ENCODE measurements around the gene TEKT2.

TEKT2 gene

DNA sequence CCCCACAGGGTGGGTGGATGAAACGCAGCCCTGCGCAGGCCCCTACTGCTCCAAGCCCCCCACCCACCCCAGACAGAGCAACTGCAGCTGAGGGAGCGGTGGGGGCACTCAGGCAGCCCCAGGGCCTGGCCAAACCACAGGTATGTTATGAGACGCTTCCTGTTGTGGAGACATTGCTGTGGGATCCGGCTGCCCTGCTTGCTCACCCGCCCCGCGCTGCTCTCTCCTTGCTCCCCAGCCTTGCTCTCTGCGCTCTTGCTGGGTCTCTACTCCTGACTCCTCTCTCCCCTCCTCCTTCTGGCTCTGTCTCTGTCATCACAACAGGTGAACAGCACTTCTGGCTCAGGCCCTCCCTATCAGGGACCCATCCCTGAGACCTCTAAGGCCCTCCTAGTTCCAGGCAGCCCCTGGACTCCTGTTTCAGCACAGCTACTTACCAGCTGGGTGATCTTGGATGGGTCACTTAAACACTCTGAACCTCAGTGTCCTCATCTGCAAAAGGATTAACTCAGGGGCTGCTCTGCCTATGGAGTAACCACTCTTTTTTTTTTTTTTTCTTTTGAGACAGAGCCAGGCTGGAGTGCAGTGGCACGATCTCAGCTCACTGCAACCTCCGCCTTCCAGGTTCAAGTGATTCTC lies 25.3 kb downstream of the TEKT2 start:
- DNase-seq = peak; percentile 46

DNA sequence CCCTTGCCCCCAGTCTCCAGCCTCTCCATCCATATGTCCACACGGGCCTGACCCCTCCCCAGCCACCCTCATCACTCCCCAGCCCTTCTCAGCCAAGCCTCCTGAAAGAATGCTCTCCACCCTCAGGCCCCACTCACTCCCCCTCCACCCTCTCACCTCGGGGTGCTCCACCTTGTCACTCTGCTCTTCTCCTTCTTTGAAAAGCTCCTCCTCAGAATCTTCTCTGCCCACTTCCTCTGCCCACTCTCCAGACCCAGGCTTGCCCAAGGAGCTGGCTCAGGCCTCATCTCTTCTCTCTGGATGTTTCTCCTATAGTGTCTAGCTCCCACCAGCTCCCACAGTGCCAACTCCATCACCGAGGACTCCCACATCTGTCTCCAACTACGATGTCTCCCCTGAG lies 27.3 kb downstream of the TEKT2 start:
- no peak for DNase-seq

DNA sequence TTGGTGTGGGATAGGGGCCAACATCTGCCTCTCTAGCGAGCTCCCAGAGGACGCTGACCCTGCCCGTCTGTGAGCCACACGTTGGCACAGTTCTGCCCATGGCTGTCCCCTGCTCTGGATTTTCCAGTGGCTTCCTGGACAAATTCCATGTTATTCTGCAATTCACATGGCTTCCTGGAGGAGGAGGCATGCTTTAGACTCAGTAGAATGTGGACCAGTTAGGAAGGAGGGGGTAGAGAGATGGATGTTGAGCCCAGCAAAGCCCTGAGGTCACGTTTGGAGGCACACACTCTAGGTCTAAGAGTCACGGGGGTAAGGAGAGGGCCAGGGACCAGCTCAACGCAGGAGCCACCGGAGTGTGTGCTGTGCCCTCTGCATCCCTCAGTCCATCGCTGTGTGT lies 28.9 kb downstream of the TEKT2 start:
- DNase-seq = no peak

DNA sequence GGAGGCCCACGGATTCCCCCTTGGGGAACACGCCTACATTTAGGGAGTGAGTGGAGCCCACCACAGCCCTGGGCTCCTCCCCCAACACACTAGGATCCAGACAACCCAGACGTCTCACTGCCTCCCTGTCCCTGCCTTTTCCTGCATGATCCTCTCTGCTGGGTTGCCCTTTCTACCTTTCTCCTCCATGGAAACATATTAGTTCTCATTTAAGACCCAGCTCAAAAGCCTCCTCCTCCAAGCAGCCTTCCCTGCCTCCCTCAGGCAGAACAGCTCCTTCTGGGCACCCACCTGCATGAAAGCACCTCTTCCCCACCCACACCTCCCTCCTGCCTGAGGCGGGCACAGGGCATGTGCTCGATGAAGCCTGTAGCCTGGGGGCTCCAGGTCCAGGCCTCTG lies 30.5 kb downstream of the TEKT2 start:
- DNase-seq = no peak

DNA sequence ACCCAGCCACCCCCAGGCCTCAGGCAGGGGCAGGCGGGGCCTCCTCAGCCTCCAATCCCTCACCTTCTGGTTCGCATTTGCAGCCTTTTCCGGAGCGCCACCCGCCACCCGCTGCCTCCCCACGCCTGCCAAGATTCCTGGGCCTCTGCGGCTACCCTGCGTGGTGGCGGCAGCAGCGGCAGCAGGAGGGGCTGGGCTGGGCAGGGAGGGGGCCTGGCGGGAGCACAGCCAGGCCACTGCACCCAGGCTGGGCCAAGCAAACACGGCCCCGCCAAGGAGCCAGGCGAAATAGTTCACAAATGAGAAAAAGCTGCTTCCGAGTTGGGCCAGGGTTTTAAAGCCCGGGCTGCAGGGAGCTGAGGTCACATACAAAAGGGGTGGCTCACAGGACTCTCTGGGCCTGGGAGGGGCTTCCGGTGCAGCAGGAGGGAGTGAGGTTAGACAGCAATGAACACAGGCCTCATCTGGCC lies 31.3 kb downstream of the TEKT2 start:
- no peak for DNase-seq

DNA sequence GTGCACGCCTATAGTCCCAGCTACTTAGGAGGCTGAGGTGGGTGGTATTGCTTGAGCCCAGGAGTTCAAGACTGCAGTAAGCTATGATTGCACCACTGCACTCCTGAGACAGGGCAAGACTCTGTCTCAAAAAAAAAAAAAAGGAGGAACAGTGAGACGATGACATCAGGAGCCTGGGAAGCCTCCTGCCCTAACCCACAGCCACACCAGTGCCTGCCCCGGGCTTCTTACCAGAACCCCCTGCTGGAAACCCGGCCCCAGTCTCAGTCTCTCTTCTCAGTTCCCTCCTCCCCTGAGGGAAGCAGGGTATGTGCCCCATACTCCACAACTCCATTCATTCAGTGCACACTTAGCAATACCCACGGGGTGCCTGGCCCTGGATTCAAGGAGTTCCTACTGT lies 32.0 kb downstream of the TEKT2 start:
- DNase-seq = no peak

DNA sequence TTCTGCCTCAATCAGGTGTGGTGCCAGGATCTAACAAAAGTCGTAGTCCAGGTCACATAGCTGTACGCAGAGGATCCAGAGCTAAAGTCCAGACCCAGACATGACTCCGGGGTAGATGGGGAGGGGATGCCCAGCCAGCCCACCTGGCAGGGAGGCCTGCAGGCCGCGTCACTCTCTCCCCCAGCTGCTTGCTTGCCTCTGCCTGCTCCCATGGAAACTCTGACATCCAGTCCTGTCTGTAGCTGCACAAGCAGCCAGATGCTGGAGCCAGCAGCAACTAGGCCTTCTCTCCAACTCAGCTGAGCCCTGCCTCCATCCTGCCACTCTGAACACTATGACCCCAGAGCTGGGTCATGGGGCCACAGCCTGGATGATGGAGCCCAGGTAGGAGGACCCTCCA lies 33.0 kb downstream of the TEKT2 start:
- DNase-seq = no peak

DNA sequence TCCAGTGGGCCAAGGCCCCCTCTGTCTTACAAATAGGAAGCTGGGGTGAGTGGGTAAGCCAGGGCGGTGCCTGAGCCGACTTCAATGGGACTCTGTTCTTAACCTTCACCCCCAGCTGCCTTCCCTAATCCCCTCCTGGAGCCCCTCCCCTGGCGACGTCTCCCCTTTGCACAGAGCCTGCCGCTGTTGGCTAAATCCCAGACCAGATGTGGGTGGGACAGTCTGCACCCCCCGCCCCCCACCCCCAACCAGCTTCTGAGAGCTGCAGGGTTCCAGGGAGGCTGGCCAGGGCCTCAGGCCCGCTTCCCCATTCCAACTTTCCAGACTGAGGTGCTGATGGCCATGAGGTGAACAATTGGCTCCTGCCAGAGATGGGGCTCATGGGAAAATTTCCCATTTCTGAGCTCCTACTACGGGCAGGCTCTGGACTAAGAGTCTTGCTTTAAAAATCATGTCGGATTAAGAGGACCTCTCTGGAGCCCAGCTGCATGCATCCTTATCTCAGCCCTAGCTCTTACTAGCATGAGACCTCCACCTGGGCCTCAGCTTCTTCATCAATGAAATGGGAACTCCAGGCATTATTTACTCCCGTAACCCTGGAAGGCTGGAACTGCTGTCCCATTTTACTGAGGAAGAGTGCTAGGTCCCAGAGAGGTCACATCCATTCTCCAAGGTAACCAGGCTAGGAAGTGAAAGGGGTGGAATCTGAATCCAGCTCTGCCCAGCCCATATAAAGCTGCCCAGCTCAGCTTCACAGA lies 34.7 kb downstream of the TEKT2 start:
- no peak for DNase-seq

DNA sequence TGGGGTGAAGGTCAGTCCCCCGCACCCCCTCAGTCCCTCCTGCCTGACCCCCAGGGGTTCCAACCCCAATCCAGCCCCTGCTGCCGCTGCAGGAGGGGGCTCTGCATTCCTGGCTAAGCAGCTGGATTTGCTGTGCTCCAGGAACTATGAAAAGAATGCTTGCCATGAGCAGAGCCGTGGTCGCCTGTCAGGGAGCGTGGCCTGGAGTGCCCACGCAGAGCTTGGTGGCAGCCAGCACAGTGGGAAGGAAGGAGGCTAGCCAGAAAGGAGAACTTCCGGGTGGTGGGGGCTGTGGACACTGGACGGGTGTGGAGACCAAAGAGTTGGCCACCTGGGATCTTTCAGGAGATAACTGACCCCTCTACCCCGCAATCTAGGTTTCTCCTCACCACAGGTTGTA lies 35.6 kb downstream of the TEKT2 start:
- no peak for DNase-seq

DNA sequence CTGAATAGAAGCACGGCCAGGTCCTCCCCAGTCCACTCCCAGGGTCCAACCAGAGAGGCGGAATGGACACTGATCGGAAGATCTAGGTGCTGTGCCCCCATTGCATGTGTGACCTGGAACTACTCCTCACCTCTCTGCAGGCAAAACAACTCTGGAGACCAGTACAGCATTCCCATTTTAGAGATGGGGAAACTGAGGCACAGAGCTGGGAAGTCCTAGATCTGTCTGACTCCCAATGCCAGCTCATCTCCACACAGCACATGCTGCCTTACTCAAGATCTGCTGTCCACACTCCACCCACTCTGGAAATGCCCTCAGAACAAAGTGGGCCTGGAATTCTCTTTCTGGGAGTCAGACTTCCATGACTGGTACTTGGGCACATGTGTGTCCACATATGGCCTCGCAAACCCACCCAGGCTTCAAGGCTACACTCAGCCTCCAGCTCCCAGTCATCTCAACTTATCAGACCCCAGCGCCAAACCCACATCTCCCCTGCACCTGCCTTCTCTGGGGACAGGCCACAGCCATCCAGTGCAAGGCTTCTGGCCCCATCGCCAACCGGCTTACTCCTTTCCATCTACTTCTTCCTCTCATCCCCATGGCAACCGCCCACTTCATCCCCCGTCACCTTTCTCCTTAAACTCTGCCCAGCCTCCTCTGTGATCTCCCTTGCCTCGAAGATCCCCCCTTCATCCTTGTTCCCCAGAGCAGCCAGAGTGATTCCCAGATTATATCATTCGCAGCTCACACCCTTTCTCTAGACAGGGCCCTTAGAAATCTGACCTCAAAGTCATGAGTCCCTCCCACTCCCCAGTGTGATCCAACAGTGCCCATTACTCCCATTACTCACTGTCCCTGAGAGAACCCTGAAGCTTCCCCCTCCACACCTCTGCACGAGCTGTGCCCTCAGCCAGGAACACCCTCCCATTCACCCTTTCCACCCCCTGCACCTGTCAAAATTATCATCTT lies 38.5 kb downstream of the TEKT2 start:
- no peak for DNase-seq

DNA sequence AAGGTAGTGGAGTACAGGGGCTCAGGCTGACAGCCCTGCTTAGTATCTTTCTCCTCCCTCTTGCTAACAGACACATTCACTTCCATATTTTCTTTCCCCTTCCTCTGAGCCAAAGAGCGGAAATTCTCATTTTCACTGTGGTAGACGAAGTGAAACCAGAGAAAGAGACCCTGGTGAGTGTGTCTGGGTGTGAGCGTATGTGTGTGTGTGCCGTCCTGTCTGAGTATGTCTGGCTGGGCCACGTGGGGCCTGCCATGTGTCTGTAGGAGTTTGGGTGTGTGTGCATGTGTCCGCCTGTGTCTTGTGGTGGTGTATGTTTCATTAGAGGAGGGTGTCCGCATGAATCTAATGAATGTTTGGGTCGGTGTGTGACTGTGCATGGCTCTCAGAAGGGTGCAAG lies 39.5 kb downstream of the TEKT2 start:
- DNase-seq = no peak

DNA sequence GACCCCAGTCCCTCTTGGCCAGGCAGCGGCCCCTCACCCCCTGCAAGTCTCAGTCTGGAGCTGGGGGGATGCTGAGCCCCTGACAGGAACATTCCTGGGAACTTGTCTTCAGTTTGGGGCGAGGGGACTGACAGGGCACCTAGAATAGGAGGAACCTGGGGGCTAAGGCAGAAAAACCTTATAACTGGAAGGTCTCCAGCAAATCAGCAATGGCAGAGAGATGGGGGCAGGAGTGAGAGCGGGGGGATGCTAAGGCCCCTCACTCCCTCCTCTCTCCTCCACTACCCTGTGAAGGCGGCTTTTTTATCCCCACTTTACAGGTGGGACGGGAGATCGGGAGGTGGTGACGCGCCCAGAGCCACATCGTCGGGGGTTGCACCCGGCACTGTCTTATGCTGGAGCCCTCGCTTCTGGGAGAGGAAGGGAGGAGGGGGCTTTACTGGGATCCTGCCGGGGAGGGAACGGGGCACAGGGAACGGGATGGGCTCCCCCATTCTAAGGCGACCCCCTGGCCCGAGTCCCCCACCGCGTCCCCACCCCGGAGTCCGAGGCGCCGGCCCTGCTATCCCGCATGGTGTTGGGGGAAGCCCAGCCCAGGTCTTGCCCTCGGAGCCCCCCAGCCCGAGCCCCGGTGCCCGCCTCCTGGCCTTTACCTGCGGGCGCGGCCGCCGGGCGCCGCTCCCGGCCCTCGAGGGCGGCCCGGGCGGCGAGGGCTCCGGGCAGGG lies 40.7 kb downstream of the TEKT2 start:
- no peak for DNase-seq

DNA sequence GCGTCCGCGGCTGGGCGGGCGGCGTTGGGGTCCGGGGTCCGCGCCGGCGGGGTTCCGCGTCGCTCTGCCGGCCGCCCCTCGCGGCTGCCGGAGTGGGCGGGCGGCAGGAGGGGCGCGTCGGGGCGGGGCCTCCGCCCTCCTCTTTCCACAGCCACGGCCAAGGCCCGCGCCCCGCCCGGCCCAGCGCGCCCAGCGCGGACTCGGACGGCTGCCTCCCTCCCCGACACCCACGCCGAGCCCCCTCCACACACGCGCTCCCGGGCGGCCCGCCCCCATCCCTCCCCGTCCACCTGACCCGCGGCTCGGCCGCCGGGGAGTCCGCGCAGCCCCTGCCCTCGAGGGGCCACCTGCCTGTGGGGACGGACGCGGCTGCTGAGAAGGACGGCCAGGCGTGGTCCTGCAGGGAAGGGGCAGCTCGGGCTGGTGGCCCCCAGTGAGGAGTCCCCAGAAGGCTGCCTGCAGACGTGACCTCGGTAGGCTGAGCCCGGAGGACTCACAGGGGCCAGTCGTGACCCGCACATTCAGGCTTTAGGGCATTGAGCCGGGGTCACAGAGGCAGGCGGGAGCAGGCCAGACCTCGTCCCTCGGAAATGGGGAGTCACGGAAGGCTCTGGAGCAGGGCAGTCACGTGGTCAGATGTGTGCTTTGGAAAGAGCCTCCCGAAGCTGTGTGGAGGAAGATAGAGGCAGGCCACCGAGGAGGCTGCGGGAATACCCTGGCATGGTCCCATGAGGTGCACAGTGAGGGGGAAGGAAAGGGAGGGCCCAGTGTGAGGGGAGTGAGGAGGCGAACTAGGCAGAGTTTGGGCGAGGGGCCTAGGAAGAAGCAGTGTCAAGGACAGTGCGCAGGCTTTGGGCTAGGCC lies 41.5 kb downstream of the TEKT2 start, which contains the start of gene COL8A2:
Gene COL8A2 (minus strand): TSS at position 94 of the 863 bp plus-strand sequence. CDS start 24,980 bp downstream, outside the sequence.
- DNase-seq = no peak

DNA sequence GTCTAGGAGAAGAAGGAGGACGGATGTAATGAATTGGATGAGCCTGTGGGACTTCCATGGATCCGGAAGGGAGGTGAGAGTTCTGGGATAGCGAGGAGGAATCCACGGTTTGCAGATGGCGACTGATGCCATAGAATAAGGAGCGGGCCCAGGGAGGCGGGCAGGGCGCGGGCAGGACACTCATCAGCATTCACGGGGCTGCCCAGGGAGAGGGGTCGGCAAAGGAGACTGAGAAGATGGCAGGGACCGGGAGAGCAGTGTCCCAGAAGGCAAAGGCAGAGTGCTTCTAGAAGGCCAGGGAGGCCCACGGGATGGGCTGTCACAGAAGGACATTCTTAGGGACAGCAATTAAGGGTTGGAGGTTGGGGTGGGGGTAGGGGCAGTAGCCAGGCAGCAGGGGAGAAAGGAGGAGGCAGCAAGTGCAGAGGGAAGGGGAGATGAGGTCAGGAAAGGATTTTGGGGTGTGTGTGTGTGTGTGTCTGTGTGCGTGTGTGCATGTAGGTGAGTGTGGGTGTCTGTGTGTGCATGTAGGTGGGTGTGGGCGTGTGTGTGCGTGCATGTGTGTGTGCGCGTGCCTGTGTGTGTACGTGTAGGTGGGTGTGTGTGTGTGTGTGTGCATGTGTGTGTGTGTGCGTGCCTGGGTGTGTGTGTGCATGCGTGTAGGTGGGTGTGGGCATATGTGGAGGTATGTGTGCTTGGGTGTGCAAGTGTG lies 42.3 kb downstream of the TEKT2 start:
- no peak for DNase-seq

DNA sequence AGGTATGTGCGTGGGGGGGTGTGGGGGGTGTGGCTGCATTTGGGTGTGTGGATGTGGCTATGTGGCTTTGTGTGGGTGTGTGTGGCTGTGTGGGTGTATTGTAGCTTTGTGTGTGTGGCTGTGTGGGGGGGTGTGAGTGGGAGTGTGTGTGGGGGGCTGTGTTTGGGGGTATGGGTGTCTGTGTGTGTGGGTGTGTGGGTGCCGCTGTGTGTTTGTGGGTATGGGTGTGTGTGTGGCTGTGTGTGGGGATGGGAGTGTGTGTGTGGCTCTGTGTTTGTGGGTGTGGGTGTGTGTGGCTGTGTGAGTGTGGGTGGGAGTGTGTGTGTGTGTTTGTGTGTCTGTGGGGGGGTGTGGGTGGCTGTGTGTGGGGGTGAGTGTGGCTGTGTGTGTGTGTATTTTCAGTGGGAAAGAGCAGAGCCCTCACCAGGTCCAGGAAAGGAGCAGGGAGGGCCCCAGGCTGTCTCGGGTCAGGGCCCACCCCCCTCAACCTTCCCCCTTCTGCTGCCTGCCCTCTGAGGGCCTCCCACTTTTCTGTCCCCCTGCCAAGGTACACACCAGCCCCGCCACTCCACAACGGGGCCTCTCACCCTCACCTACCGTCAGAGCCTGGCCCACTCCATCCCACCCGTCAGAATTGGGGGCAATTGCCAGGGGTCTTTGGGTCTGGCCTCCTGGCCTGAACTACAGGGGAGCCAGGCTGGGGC lies 43.1 kb downstream of the TEKT2 start:
- no peak for DNase-seq

DNA sequence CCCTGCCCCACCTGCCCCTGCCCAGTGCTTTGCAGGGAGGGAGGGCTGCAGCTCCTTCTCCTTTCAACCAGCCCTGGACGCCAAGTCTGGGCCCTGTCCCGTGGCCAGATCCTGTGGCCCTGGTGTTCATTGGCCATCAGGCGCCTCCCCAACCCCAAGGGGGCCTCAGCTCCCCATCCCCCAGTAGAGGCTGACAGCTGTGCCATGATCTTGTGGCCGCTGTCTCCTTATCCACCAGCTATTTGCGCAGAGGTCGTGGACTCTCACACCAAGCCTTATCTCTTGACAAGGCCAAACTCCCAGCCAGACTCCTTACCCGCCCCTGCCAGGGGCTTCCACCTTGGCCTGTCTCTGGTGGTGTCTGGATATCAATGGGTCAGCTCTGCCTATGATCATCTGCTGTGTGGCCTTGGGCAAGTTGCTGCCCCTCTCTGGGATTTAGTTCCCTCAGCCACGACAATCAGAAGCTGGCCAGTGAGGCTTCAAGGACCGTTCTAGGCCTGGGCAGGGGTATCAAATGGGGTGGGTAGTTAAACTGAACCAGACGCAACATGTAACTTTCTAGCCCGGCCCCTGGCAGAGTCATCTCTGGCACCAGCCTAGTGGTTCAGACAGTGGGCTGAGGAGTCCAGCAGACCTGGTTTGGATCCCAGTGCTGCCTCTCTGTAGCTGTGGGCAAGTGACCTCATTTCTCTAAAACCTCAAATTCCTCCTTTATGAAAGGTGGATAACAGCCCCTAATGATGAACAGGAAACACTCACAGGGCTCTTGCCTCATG lies 44.4 kb downstream of the TEKT2 start:
- DNase-seq = no peak

DNA sequence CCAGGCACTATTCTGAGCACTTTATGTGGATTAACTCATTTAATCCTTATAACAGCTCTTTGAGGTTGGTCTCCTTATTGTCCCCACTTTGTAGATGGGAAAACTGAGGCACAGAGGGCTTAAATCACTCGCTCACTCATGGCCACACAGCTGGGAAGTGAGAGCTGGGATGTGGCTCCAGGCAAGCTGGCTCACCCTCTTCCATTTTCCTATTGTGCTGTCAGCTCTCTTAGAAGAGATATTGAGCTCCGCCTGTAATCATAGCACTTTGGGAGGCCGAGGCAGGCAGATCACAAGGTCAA lies 45.0 kb downstream of the TEKT2 start:
- DNase-seq = no peak

DNA sequence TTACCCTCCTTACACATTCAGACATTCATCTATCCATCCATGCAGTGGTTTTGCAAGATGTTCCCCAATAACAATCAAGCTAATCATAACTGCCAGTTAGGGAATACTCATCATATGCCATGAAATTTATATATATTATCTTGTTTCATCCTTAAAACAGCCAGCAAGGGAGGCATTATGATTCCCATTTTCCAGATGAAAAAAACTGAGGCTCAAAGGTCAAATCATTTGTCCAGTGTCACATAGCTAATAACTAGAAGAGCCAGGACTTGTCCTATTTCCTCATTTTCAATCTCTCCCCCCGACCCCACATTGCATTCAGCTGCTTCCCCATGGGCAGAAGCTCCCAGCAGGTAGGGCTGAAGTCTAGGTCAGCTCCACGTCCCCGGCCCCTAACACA lies 48.1 kb downstream of the TEKT2 start:
- DNase-seq = no peak

DNA sequence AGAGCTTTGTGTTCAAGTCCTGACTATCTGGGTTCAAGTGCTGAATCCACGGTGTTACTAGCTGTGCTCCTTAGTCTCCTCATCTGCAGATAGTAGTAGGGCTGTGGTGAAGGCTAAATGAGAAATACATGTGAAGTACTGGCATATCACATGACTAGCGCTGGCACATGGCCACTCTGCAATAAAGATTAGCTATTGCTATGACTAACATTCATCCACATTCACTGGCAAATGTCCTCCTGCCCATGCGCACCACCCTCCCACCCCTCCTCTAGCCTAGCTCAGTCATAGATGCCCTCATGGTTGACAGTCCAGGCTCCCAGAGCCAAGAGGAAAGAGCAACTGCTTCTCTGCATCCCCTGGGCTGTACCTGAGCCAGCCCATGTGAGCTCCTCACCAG lies 49.6 kb downstream of the TEKT2 start:
- no peak for DNase-seq

DNA sequence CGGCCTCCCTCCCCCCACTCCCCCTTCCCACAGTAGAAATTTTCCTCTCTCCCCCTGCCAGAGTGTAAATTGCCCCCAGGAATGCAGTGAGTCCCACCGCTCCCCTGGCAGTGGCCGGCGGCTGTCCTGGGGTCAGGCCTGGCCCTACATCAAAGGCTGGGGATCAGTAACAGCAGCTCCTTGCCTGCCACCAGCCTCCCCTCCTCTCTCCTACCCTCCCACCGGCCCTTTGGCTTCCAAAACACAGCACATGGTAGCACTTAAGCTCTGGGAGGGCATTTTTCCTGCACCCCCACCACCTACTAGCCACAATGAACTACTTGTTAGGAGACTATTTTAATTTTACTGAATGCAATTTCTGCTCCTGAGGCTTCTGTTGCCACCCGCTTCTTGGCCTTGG lies 50.1 kb downstream of the TEKT2 start:
- no peak for DNase-seq

Measured in activated naive CD4-positive, alpha-beta T cell treated with anti-CD3 and anti-CD28 coated beads, Interleukin-2, amount 50 U/mL, for 16 hours (primary cell).